HepG2 (cell line): ENCODE data around the gene UGGT1. TPM values are rescaled to one million over a fixed set of nuclear protein-coding genes. Genes with fewer than 3 reads are reported as not detected.

Source experiments
- CBX5 ChIP-seq: sonication (generic); formaldehyde crosslinking; IDR thresholded peaks from 2 replicates; pipeline ENCODE4 v1.4.0; 2020; ENCODE audit warnings: missing genetic modification reagents, borderline replicate concordance
- FOXP4 ChIP-seq: sonication (generic); formaldehyde crosslinking; IDR thresholded peaks from 2 replicates; pipeline ENCODE4 v1.4.0; 2020; ENCODE audit warnings: missing genetic modification reagents
- HINFP ChIP-seq: sonication (generic); formaldehyde crosslinking; IDR thresholded peaks from 2 replicates; pipeline ENCODE4 v1.4.0; 2020; ENCODE audit warnings: low read depth, mild to moderate bottlenecking, missing genetic modification reagents
- KLF12 ChIP-seq: sonication (generic); formaldehyde crosslinking; IDR thresholded peaks from 2 replicates; pipeline ENCODE4 v1.4.0; 2020; ENCODE audit warnings: missing genetic modification reagents, borderline replicate concordance
- ONECUT2 ChIP-seq: sonication (generic); formaldehyde crosslinking; IDR thresholded peaks from 2 replicates; pipeline ENCODE4 v1.4.0; 2020; ENCODE audit warnings: missing genetic modification reagents
- PTBP1 ChIP-seq: fragments of 200-400 bp; formaldehyde crosslinking; IDR thresholded peaks from 2 replicates; pipeline ENCODE4 v1.6.1; 2018; ENCODE audit warnings: low read length, low read depth; ENCODE audit not compliant: poor library complexity, severe bottlenecking
- RBM22 ChIP-seq: fragments of 200-400 bp; formaldehyde crosslinking; optimal IDR thresholded peaks from 2 replicates; pipeline ENCODE3; 2017; ENCODE audit warnings: mild to moderate bottlenecking, low read length, moderate library complexity
- RFXANK ChIP-seq: IDR thresholded peaks from 2 replicates; pipeline ENCODE4 v1.6.1; 2016
- SALL1 ChIP-seq: sonication (generic); formaldehyde crosslinking; IDR thresholded peaks from 2 replicates; pipeline ENCODE4 v1.8.0; 2022; ENCODE audit warnings: mild to moderate bottlenecking, missing genetic modification reagents
- SOX13 ChIP-seq, 3 experiments: fragments of 450-650 bp in 1 of 3; sonication (generic) in 1 of 3; formaldehyde crosslinking in 1 of 3; IDR thresholded peaks in 2 of 3; conservative IDR thresholded peaks in 1 of 3; 2 replicates each; pipeline versions ENCODE4 v1.5.0 to v1.6.1; 2016 to 2020; ENCODE audit warnings: antibody characterized with exemption in 1 of 3, mild to moderate bottlenecking in 1 of 3, missing compliant biosample characterization in 1 of 3, missing genetic modification reagents in 1 of 3, moderate library complexity in 1 of 3
- SOX5 ChIP-seq: IDR thresholded peaks from 2 replicates; pipeline ENCODE4 v1.6.1; 2016; ENCODE audit warnings: borderline replicate concordance
- TFAP4 ChIP-seq: sonication (generic); IDR thresholded peaks from 2 replicates; pipeline ENCODE4 v1.6.1; 2016; ENCODE audit warnings: low read depth, borderline replicate concordance
- ZMYM2 ChIP-seq: sonication (generic); formaldehyde crosslinking; IDR thresholded peaks from 2 replicates; pipeline ENCODE4 v1.8.0; 2022; ENCODE audit warnings: mild to moderate bottlenecking, missing genetic modification reagents
- ZNF407 ChIP-seq: sonication (generic); formaldehyde crosslinking; IDR thresholded peaks from one replicate; pipeline ENCODE4 v1.5.1; 2020; ENCODE audit warnings: mild to moderate bottlenecking, missing genetic modification reagents; ENCODE audit errors: not compliant biosample characterization
- ZNF615 ChIP-seq: sonication (generic); formaldehyde crosslinking; IDR thresholded peaks from 2 replicates; pipeline ENCODE4 v1.5.0; 2020; ENCODE audit warnings: mild to moderate bottlenecking, missing genetic modification reagents, borderline replicate concordance
- polyA plus RNA-seq, 8 experiments: library from polyadenylated mRNA; depleted of rRNA in 3 of 8; stranded (reverse) in 7 of 8; unstranded in 1 of 8; fragments of >200 nt; fragmentation: Illumina TruSeq in 4 of 8; extraction: Trizol in 4 of 8; gene quantifications; 2 replicates each; pipeline versions ENCODE4 v1.2.1 to v1.2.3, GENCODE V29; 2011 to 2016; ENCODE audit warnings: low read depth in 4 of 8, missing spikeins in 1 of 8, mixed read lengths in 1 of 8; ENCODE audit not compliant: insufficient read depth in 1 of 8
- total RNA-seq, 5 experiments: library from RNA; depleted of rRNA; stranded (reverse); fragments of >200 nt; fragmentation: Illumina TruSeq; extraction: Trizol; gene quantifications; 2 replicates each; pipeline ENCODE4 v1.2.3, GENCODE V29; 2016; ENCODE audit warnings: low read depth in 1 of 5

UGGT1 gene
- total and polyA plus RNA-seq, 2 of the 13 experiments (the other 11 are each of a cell fraction or from before 2014, with no cell fraction given) = 35.8 to 83.2 TPM

- peak; percentile 63 for TF ChIP-seq PTBP1
- TF ChIP-seq FOXP4 (CRISPR knock-in tag) = peak; percentile 80
- TF ChIP-seq KLF12 (CRISPR knock-in tag) = peak; percentile 63; the same call in 1 of the 2 replicates
- no peak; the same call in 1 of the 2 replicates for TF ChIP-seq ZMYM2 (CRISPR knock-in tag)
- no peak; the same call in 1 of the 2 replicates for TF ChIP-seq ZNF615 (CRISPR knock-in tag)
- TF ChIP-seq ONECUT2 (CRISPR knock-in tag) = no peak
- peak; percentile 84; the same call in 1 of the 2 replicates for TF ChIP-seq HINFP
- TF ChIP-seq ZNF407 = peak; percentile 95
- peak; percentile 97 for TF ChIP-seq SALL1 (CRISPR knock-in tag)
- peak; percentile 48 for TF ChIP-seq RBM22
- no peak; the same call in 1 of the 2 replicates for TF ChIP-seq SOX13 (IDR thresholded peaks at IDR 0.05)
- peak in 1 of 2 experiments; percentile 63; a peak in 2 of 4 replicates for TF ChIP-seq SOX13 (CRISPR knock-in tag; conservative IDR thresholded peaks at IDR 0.05 in 1 of 2, IDR thresholded peaks at IDR 0.05 in 1 of 2)
- TF ChIP-seq CBX5 (CRISPR knock-in tag) = peak; percentile 88; the same call in 1 of the 2 replicates
- TF ChIP-seq SOX5 (CRISPR knock-in tag) = peak; percentile 73; the same call in 1 of the 2 replicates
- peak; percentile 95 for TF ChIP-seq TFAP4
- TF ChIP-seq RFXANK = no peak
These were observed at the start of gene UGGT1 (continued) for GRCh38 chr2:128090945-128091725.
